HG03520 (cell line): ENCODE data around the gene ZBTB20.

ENCODE experiments used
- ATAC-seq: cut with Tn5 transposase; IDR thresholded peaks from one replicate; pipeline ENCODE4 v1.9.1; 2021; ENCODE audit warnings: mild to moderate bottlenecking, moderate library complexity; ENCODE audit not compliant: unreplicated experiment

Gene ZBTB20

DNA sequence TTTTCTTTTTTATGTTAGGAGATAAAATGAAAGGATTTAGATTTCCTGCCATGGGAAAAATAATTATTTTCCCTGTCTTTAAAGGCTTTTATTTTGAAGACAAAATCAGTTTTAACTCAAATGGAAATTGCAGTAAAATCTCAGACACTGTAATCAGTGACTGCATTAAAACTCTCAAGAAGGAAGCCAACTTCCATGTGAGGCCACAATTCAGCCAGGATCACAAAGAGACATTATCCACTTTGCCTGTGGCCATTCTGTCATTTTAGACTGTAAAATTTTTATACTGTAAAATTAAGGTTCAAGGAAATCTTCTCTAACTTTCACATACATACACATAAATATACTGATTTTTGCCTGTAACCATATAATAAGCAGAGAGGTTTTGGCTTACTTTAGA is 549.2 kb downstream of the ZBTB20 start:
- no peak for ATAC-seq

DNA sequence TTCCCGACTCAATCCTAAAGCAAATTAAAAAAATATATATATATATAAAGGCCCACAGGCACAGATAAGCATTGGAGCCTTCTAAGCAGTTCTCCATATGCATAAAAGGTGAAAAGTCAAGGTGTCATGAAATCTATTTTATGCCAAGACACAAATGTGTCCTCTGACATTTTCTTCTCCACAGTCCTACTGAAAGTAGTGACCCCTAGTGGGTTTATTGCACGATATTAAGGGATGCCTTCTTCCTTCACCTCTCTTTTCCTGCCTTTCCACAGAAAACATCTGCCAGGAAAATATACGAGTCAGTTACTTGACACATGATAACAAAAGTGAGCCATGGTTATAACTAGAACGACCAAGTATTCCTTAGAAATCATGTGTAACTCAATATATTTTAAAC is 550.1 kb downstream of the ZBTB20 start:
- ATAC-seq: no peak

DNA sequence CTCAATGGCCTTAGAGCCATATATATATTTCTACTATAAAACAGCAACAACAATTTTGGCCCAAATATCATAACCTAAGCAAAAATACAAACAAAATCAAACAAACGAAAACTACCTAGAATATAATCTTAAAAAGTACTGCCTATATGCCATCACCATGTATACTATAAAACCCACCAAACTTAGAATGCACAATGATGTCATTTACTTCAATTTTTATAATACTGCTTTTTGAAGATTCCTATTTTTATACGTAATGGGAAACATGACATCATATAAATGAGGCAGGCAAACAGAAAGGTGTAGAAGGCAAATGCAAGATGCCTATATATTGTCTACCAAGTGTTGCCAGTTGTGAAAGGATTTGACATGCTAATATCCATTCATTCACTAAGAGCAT is 550.9 kb downstream of the ZBTB20 start:
- ATAC-seq: no peak

DNA sequence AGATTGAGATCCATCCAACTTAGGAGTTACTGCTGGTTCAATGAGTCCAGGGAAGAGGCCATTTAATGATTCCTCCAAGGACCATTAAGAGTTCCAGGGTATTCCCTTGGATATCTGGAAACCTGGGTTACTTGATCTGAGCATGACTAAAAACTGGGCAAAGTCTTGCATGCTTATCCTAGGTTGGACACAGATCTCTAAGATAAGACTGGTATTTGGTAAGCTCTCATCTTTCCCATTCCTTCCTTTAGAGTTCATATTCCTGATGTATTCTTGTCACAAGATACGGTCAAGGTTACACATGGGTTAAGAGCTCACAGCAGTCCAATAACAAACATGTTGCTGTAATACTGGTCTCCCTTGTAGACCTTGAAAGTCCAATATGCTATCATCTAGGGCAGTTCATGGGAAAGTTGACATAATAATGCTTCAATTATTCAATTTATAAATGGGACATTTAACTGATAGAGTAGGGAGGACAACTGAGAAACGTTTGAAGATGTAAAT is 551.5 kb downstream of the ZBTB20 start:
- ATAC-seq: no peak

DNA sequence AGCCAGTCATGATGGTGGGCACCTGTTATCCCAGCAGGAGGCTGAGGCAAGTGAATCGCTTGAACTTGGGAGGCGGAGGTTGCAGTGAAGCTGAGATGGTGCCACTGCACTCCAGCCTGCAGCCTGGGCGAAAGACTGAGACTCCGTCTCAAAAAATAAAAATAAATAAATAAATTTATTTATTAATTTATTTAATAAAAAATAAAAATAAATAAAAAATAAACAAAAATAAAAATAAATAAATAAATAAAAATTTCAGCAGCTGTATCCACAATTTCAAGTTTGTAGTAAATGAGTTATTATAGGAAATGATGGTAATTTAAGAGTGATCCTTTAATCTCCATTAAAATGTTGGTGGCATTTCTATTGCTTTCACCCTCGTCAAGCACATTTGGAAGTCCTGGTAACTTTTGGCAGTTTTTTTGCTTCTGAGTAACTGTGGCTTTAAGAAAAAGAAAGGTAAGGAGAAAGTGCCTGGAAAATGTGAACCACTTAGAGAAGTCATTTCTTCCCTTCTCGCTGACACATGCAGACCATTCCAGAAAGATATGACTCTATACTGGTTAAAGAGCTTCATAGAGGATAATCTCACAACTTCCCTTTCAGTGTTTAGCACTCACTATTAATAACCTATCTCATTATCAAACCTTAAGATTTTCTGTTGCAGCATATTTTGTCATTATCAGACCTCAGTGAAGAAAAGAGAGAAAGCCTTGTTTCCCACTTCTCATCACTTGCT is 556.6 kb downstream of the ZBTB20 start:
- ATAC-seq: no peak

DNA sequence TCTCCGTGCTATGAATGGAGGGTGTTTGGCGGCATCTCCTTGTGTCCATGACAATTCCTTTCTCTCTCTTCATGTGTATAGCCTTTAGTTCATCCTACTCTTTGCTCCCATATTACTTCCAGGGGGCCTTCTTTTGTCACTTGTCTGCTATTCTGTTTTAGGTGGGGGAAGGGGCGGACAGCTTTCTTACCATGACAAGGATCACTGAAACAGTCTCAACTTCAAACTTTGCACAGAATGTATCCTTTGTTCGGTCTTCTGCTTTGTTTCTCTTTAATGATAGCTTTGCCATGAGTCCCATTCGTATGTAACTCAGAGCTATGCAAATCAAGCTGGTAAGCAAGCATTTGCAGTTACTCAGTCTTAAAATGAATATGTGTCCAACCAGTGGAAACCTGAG is 559.1 kb downstream of the ZBTB20 start:
- no peak for ATAC-seq

DNA sequence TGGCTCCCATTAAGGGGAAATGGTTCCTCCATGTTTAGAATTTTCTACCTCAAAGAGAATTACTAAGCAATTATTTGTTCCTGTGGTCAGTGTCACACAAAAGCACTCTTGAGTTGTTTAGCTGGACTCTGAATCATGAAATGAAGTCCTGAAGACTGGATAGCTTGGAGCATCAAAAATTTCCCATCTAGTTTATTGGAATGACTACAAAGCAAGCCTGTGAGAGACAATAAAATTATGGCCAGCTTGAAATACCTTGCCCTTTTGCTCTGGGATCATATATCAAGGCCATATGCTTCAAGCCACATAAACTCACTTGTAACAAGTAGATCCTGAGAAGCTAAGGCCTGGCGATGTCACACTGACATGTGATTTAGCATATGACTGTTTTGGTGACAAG is 561.0 kb downstream of the ZBTB20 start:
- no peak for ATAC-seq

DNA sequence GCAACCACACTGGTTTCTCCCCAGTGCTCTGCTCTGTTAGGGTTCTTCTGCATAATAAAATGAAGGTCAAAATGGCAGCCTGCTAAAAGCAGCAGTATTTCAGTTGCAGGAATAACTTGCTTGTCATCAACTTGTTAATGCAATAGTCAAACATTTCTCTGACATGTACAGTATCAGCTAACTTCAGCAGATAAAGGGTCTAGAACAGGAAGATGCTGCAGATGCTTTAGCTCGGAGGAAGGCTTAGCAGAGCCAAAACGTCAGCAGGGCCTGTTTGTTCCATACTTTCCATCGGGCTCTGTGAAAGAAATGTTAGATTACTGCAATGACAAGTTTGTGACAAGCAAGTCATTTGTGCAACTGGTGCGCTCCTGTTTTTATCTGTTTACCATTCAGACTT is 561.4 kb downstream of the ZBTB20 start:
- ATAC-seq: no peak

DNA sequence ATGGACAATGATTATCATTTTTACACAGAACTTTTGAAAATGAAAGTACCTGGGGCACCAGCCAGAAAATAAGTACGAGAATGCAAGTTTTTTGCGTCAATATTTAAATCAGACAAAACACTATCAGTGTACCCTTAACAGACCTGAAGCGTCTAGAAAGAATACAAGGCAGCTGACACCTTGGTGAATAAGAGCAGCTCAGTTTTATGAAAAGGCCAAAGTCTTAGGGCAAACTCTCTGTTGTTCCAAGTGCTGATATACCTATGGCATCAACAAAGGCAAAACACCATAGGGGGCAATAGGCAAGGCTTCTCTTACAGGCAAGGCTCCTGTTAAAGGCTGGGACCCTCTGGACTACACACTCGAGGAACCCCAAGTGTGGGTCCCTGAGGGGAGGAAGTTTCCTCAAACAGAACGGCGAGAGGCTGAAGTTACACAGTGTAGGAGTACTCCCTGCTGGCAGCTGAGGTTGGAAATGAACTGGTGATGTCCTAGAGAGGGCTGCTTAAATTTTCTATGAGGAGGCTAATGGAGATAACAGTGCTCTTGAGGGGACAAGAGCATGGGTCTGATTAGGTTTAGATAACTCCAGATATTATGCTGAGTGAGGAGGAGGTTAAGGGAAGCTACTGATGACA is 562.2 kb downstream of the ZBTB20 start:
- no peak for ATAC-seq

DNA sequence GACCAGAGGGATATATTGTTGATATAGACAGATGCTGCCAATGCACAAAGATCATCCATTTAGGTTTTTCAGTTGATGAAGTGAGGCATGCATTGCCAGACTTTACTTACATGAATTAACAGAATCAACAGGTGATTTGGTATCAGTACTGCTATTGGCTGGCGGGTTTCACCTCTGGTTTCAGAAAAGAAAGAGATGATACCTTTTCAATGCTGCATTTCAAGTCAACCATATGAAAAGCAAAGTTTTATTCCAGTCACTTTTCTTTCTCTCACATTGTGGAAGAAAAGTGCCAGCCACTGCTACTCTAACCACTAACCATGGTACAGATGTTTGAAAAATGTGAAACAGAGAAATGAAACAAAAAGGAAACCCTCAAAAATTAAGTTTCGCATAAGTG is 564.2 kb downstream of the ZBTB20 start:
- ATAC-seq: peak; percentile 85

DNA sequence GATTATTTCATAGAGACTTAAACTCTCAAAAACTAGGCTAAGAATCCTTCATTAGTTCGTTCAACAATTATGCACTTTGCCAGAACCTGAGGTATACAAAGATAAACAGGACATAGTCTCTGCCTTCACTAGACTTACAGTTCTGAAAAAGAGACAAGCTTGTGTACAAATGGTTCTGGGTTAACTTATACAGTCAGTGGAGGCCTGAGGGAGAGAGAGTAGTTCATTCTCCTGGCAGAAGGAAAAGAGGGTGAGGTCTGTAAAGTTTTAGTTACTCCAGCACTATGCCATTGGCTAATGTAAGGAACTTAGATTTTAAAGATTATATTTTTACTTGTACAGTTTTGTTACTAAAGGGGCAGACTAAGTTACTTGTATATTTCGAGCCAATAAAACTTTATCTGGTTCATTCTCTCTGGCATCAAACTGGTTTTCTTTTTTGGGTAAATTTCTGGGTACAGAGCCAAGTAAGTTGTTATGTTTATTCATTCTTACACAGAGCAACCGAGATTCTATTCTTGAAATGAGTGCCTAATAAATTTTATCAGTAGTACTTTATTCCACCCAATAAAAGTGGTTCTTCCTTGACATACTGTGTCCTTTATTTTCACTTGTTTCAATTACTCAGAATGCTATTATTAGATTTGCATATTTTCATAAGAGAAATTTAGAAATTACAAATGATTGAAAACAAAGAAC is 574.6 kb downstream of the ZBTB20 start:
- ATAC-seq: no peak

DNA sequence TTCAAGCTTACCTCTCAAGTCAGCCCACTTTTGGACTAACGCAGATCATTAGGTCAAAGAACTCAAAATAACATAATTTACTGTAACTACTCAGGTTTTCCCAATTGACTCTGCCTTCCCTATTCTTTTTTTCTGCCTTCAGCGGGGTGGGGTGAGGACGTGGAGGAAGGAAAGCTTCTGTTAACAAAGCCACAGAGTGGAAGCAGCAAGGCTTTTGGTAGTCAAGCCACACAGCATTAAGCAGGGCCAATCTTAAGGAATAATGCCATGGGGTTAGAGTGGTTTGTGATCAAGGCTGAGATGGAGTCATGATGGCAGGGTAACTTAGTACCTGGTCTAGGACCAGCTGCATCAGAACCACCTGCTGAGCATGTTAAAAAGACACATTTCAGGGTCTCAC is 575.7 kb downstream of the ZBTB20 start:
- no peak for ATAC-seq

DNA sequence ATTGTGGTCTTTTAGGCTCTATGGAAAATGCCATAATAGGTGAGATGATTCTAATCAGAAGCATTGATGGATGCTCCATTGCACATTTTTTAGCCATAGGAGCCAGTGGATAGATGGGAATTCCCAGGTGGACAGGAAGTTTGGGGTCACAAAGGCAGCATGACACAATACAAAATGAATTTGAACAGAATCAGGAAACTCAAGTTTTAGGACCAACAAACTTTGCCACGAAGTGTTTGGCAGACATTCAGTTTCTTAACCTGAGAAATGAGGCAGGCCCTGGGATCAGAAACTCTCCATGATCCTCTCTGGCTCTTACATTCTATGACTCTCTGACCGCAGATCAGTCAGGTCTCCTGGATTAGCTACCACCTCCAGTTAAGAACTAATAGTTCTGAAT is 577.9 kb downstream of the ZBTB20 start:
- ATAC-seq: no peak

DNA sequence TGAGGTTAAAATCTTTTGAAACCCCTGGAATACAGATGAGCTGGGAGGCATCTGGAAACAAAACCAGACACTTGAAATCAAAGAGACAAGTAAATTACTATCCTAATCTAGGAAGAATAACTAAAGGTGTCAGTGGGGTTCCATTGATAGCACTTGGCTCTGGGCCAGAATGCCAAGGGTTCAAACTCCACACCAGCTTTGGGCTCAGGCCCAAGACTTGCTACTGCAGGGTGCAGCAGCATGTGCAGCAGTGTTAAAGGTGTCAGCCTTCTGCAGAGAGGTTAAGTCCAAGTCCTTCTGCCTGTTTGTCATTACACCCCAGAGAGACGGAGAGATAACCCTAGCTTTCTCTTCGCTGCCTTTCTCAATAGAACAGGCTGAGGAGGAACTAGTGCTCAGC is 579.3 kb downstream of the ZBTB20 start:
- ATAC-seq: no peak

DNA sequence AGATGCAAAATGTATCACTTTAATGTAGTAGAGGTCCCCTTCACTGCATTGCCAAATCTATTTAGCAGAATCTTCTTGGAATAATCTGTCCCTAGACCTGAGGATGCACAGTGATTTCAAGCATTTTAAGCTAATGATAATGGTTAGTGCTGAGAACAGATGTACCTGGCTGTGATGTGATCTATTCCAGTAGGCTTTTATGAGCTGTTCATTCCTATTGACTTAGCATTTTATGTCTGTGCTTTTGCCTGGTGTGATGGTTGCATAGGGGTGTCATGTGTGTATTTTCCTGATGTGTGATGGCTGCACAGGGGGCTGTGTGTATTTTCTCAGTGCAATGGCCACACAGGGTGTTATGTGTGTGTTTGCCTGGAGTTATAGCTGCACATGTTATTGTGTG is 580.3 kb downstream of the ZBTB20 start:
- no peak for ATAC-seq

DNA sequence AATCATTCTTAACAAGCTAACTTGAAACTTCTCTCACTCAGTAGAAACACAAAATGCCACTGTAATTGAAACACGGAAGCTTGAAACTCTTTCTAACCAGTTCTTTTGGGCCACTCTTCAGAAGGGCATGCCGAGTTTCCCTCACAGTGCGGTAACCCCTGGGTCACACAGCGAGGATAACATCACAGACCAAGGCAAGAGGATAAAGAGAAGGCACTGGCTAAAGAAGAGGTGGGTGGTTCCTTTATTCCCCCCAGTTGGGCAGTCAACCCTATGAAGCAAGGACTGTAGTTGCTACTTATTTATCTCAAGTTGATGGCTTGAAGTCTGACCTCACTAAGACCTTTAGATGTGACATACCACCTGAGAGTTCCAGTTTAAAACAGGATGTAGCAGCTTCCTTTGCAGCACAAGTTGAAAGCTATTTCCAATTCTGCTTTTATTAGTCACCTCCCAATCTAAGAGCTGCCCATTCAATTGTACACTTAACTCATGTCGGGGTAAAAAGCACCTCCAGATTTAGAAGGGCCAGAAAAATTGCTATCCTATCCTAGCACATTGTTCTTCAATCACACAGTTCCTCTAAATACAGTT is 580.8 kb downstream of the ZBTB20 start:
- peak; percentile 88 for ATAC-seq

DNA sequence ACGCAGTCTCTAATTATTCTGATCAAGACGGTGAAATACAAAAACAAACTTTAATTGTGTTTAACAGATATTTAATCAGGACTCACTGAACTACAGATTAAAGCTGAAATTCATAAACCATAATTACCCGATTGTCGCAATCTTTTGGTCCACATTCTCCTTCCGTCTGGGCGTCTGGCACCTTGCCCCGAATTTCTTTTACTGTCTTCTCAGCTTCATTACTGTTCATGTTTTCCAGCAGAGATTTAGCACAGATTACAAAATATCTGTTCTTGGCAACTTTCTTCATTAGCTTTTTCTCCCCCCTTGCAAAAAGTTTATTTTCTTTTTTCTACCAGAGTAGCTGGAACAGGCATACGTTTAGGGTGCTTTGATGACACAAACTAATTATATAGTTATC is 581.9 kb downstream of the ZBTB20 start:
- no peak for ATAC-seq

DNA sequence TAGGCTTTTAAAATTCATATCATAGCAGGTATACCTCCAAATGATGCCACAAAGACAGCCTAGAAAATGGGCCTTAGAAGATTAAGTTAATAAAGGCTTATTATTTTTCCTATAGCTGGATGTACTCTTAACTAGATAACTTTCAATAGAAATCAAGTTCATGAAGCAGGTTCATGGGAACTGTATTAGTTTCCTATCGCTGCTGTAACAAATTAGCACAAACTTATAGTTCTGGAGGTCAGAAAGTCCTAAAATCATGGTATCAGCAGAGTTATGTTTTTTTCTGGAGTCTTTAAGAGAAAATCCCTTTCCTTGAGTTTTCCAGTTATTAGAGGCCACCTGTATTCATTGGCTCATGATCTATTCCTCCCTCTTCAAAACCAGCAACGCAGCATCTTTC is 583.4 kb downstream of the ZBTB20 start:
- no peak for ATAC-seq

DNA sequence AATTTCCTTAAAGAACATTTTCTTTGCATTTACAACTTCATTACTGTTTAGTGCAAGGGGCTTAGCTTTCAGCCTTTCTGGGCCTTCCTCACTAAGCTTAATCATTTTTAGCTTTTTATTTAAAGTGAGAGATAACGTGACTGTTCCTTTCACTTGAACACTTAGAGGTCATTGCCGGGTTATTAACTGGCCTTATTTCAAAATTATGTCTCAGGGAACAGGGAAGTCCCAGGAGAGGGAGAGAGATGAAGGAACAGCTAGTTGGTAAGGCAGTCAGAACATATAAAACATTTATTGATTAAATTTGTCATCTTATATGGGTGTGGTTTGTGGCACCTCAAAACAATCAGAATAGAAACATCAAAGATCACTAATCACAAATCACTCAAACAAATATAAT is 584.5 kb downstream of the ZBTB20 start:
- no peak for ATAC-seq

DNA sequence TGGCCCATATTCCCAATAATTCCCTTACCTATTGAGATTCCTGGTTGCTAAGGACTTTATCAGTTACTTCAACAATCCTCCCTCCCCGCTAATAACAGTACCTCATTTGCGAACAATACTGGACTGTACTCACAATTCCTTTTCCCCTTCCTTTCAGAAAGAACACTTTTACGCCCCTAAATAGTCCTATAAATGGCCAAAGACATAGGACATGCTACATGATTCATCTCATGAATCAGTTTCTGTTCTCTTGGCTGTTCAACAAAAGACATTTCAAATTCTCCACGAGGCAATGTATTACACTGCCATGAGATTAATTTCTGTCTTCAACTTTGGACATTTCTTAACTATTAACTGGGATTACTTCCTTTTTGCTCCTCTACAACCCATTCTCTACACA is 588.8 kb downstream of the ZBTB20 start:
- ATAC-seq: no peak

DNA sequence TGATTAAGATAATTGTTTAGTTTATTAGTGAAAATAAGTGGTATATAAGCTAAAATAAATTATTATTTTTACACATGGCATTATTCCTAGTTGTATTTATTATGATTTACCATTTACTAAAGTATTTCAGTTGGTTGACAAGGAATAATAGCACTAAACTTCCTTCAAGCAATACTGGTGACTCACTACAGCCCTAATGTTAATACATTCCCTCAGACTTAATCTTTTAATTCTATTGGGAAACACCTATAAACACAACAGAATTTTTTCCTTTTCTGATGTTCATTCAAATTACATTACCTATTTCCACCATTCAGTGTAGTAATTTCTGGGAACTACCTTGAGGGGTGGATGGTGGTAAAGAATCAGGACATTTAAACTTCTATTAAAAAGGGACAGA is 589.3 kb downstream of the ZBTB20 start:
- no peak for ATAC-seq
